ENCODE results near the gene TPSAB1. TPM values are rescaled to one million over a fixed set of nuclear protein-coding genes. Genes with fewer than 3 reads are reported as not detected.
"Not testable (repeated sequence)": the region's sequence is repeated elsewhere in the genome, so short reads cannot be mapped to it uniquely, and the experiment has no call there.

The TPSAB1 gene
- total and polyA plus RNA-seq, 4 donors: 10.1 to 129 (median 89.3) TPM; not detected in 1

GRCh38 chr16:1255276-1256122 lies 15.0 kb downstream of the TPSAB1 start, which contains the start of gene TPSD1:
TSS of gene TPSD1 (plus strand) at chr16:1256069. CDS start at chr16:1256281, 212 bp downstream.
- not testable (repeated sequence) for DNase-seq; ATAC-seq (ENCODE audit: insufficient read depth, low FRiP score); H3K27ac ChIP-seq (ENCODE audit: low read depth in 1 of 2, low read length in 1 of 2)

GRCh38 chr16:1256296-1256873 lies 15.9 kb downstream of the TPSAB1 start:
- H3K36me3 ChIP-seq (ENCODE audit: control insufficient read depth in 4 of 4, insufficient read depth in 4 of 4, low read length in 4 of 4); H3K4me3 ChIP-seq; ATAC-seq (ENCODE audit: insufficient read depth, low FRiP score); H3K9me3 ChIP-seq (ENCODE audit: control insufficient read depth in 4 of 4, insufficient read depth in 3 of 4, low read length in 3 of 4); H3K27ac ChIP-seq (ENCODE audit: low read depth in 1 of 2, low read length in 1 of 2); H3K4me1 ChIP-seq (ENCODE audit: control insufficient read depth in 5 of 5, insufficient read depth in 5 of 5, low read length in 5 of 5); H3K9ac ChIP-seq (ENCODE audit: insufficient read depth in 1 of 2, low read length in 2 of 2); DNase-seq: not testable (repeated sequence)
- 78 to 80% methylated on average over 22 to 23 of the region's 23 CpGs for WGBS, 2 donors
- peaks cover 6 to 29% (median 14%) of the 10 kb centered on the region in 3 donors for H3K27me3 ChIP-seq (ENCODE audit: control insufficient read depth in 3 of 3, insufficient read depth in 3 of 3, low read length in 2 of 3)

More at GRCh38 chr16:1255276-1256122, 15.0 kb downstream of the TPSAB1 start, which contains the start of gene TPSD1:
- WGBS, 2 donors: 64 to 65% methylated on average over 20 to 24 of the region's 26 CpGs
- not testable (repeated sequence) for H3K9ac ChIP-seq (ENCODE audit: insufficient read depth in 1 of 2, low read length in 2 of 2); H3K4me3 ChIP-seq; H3K4me1 ChIP-seq (ENCODE audit: control insufficient read depth in 5 of 5, insufficient read depth in 5 of 5, low read length in 5 of 5); H3K9me3 ChIP-seq (ENCODE audit: control insufficient read depth in 4 of 4, insufficient read depth in 3 of 4, low read length in 3 of 4); H3K36me3 ChIP-seq (ENCODE audit: control insufficient read depth in 4 of 4, insufficient read depth in 4 of 4, low read length in 4 of 4)
- H3K27me3 ChIP-seq (ENCODE audit: control insufficient read depth in 3 of 3, insufficient read depth in 3 of 3, low read length in 2 of 3): peaks cover 6 to 20% (median 8%) of the 10 kb centered on the region in 3 donors

GRCh38 chr16:1256874-1257322 lies 16.4 kb downstream of the TPSAB1 start:
- Histone ChIP-seq H3K9me3 (ENCODE audit: control insufficient read depth in 4 of 4, insufficient read depth in 3 of 4, low read length in 3 of 4) (peaks cover 0 to 4% (median 0%) of the 10 kb centered on the region in 4 donors), H3K36me3 (ENCODE audit: control insufficient read depth in 4 of 4, insufficient read depth in 4 of 4, low read length in 4 of 4) (no peaks in the 10 kb centered on the region), H3K4me3 (no peak overlapping the region), H3K9ac (ENCODE audit: insufficient read depth in 1 of 2, low read length in 2 of 2) (no peak overlapping the region), H3K27ac (ENCODE audit: low read depth in 1 of 2, low read length in 1 of 2) (no peak overlapping the region), H3K4me1 (ENCODE audit: control insufficient read depth in 5 of 5, insufficient read depth in 5 of 5, low read length in 5 of 5) (peaks cover 0 to 4% (median 0%) of the 10 kb centered on the region in 5 donors), H3K27me3 (ENCODE audit: control insufficient read depth in 3 of 3, insufficient read depth in 3 of 3, low read length in 2 of 3) (peaks cover 6 to 34% (median 14%) of the 10 kb centered on the region in 3 donors)
- no peak for DNase-seq
- WGBS, 2 donors: 80 to 86% methylated on average over 22 of the region's 22 CpGs
- no peak for ATAC-seq (ENCODE audit: insufficient read depth, low FRiP score)
- no peak for TF ChIP-seq CTCF (IDR thresholded peaks at IDR 0.05; ENCODE audit: control extremely low read depth, extremely low read depth)

GRCh38 chr16:1257561-1258224 lies 17.2 kb downstream of the TPSAB1 start:
- Histone ChIP-seq H3K36me3 (ENCODE audit: control insufficient read depth in 4 of 4, insufficient read depth in 4 of 4, low read length in 4 of 4) (no peaks in the 10 kb centered on the region), H3K4me1 (ENCODE audit: control insufficient read depth in 5 of 5, insufficient read depth in 5 of 5, low read length in 5 of 5) (peaks cover 0 to 4% (median 0%) of the 10 kb centered on the region in 5 donors), H3K4me3 (no peak overlapping the region), H3K27ac (ENCODE audit: low read depth in 1 of 2, low read length in 1 of 2) (no peak overlapping the region), H3K9me3 (ENCODE audit: control insufficient read depth in 4 of 4, insufficient read depth in 3 of 4, low read length in 3 of 4) (peaks cover 0 to 4% (median 0%) of the 10 kb centered on the region in 4 donors), H3K9ac (ENCODE audit: insufficient read depth in 1 of 2, low read length in 2 of 2) (no peak overlapping the region), H3K27me3 (ENCODE audit: control insufficient read depth in 3 of 3, insufficient read depth in 3 of 3, low read length in 2 of 3) (peaks cover 6 to 40% (median 17%) of the 10 kb centered on the region in 3 donors)
- DNase-seq (no peak), ATAC-seq (ENCODE audit: insufficient read depth, low FRiP score) (no peak)
- no peak for TF ChIP-seq CTCF (IDR thresholded peaks at IDR 0.05; ENCODE audit: control extremely low read depth, extremely low read depth)
- 76 to 79% methylated on average over 34 of the region's 34 CpGs for WGBS, 2 donors
